ENCODE results near the gene LRFN4.
A peak's percentile ranks its signal among the peaks of the same experiment; 100 is the strongest.

LRFN4 gene

GRCh38 chr11:66874232-66874631 is 17.4 kb downstream of the LRFN4 start:
- DNase-seq, result no peak

DNA sequence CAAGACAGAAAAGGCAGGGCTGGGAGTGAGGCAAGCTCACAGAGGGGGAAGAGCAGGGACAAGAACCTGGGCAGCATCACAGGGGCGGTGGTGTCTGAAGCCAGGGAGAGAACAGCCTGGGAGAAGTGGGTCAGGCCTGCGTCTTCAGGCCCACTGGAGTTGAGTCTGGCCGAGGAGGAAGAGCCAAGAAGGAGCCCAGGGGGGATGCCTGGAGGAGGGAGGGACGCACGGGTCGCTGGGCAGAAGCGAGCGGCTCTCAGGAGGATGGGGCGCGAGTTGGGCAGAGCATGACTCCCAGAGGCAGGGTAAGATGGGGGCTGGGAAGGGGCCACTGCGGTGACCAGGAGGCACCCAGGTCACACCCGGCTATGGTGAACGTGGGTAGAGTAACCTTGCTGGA is 18.5 kb downstream of the LRFN4 start:
- no peak for DNase-seq

DNA sequence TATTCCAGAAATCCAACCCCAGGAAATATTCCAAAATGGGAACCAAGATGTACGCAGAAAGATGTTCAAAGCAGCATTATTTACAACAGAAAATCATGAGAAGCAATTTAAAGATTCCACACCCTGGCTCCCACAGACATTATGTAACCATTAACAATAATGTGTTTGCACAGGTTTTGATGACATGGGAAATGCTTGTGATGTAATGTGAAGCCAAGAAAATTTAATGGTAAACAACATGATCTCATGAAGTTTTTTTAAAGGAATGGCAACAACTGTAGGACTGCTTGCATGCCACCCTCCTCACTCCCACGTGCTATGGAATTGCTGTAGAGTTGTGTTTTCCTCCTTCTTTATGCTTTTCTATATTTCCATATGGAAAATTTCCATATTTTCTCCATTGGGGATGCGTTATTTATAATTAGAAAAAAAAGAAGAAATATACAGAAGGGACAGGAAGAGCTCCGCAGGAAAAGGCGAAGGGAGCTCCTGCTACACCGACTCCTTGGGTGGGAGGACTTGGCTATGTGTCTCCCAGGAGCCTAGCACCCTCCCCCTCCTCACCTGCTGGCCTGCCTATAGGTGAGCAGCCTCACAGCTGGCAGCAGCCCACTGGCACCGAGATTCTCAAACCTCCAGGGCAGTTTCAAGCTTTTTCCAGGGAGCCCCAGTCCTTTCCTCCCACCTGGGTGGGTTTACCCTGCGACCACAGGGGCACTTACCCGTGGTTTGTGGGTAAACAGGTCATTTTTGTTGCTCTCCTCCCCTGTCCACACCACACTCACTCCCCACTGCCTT is 20.9 kb downstream of the LRFN4 start:
- DNase-seq, result no peak

DNA sequence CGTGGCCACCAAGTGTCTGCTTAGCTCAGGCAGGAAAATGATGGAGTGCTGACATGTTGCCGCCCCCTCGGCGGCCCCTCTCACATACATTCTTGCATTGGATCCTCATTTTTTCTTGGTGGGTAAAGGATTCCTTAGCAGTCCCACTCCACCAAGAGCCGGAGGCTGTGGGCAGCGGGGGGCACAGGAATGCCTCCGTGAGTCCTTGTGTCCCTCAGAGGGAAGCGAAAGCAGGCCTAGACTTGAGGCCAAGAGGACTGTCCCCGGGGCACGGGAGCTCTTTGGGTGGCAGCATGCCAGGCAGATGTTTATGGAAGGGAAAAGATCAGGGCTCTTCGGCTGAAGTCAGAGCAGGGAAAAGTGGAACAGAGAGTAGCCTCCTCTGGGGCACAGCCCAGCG is 21.6 kb downstream of the LRFN4 start:
- DNase-seq, result no peak

- DNase-seq, result no peak
Observed at GRCh38 chr11:66879000-66879399, 22.1 kb downstream of the LRFN4 start.

DNA sequence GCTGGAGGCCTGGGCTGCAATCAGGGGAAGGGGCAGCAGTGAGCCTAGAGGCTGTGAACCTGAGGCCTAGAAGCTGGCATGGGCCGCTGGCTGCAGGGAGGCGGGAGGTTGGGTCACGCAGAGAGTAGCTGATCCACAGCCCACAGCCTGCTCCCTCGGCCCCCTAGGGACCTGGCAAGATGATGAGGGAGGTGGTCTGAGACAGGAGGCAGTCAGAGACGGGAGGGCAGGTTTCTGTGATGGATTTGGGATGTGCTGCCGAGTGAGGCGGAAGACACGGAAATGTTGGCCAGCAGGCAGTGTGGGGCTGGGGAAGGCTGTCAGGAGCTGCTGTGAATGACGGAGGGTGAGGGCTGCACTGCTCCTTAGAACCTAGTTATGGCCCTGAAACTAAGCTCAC is 22.7 kb downstream of the LRFN4 start:
- no peak for DNase-seq

DNA sequence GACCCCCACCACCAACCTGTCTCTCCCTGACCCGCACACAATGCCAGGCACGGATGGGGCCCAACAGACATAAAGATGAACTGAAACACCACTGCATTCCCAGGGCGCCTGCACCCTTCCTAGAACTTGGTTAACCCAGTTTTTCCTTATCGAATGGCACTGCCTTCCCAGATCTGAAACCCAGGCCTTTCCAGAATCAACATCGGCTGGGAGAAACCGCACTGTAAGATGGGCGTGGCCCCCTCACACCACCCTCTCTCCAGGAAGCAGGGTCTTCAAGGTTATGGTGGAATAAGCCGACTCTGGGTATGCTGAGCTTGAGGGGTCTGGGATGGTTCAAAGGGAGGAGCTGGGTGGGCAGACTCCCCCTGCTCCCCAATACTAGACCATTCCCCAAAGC is 23.1 kb downstream of the LRFN4 start:
- no peak for DNase-seq

DNA sequence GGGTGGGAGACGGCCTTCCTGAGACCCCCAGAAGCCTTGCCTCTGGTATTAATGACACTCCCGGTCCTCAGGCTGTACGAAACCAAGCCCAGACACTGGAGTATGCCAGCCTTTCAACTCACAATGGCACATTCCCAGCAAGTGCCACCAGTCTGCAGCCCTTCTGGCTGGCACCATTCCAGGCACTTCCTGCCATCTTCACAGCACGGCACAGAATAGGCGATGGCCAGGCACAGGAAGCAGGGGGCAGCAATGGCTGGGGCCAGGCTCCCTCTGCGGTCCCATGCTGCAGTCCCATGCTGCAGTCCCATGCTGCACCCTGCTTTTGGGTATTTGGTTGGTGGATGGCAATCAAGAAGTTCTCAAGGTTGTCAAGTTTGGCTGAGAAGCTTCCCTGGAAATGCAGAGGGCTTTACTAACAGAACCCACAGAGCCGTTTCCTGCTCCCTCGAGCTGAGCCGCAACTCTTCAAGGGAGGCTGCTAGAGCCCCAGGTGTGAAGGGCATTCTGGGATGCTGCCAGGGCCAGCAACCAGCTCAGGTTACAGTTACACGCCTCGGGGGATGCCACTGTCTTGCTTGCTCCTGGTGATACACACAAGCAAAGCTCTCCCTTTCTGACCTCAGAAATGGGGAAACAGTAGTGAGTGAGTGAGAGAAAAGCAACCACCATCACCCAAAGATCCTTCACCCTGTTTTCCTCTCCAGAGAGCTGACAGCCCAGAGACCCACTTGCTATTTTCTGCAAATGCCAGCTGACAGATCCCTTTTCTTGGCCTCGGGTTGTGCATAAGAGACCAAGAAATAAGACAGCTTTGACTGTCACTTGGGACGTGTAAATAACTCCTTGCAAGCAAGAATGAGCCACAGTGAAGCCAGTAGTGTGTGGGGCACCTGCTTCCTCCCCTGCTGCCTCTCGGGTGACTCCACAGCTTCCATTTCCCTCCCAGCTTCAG is 23.9 kb downstream of the LRFN4 start:
- peak; percentile 47 for DNase-seq

DNA sequence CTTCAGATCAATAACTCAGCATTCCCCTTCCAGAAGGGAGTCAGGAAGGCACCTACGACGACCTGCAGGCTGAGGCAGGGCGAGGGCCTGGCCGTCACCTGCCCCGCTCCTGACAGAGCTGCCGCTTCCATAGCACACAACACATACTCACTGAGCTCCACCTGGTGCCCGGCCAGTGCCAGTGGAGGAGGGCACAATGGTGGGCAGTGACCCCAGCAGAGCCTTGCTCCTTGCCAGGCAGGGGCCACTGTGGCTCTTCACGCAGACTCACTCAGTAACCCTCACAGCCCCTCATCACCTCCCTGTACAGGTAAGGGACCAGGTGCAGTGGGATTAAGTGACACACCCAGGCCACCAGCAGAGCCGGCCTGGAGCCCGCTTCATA is 24.6 kb downstream of the LRFN4 start:
- DNase-seq, result no peak

- no peak for DNase-seq
Observed at GRCh38 chr11:66881927-66882452, 25.1 kb downstream of the LRFN4 start.

DNA sequence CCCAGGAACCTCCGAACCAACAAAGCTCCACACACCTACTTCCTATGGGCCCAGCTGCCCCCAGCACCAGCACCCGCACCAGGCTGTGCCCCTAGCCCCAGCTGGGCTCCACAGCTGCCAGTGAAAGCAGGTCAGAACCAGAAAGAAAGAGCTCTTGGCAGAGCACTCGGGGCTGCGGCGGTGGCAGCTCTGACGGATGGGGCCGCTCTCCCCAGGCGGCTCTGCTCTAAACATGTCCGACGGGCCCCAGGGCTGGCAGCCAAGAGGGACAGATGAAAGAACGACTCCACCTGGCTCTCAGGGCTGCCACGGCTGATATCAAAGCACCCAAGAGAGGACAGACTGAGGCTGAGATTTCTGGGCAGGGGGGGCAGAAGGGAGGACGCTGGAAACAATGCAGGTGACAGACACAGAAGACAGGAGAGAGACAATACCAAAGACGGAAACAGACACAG is 25.7 kb downstream of the LRFN4 start:
- DNase-seq, result no peak

DNA sequence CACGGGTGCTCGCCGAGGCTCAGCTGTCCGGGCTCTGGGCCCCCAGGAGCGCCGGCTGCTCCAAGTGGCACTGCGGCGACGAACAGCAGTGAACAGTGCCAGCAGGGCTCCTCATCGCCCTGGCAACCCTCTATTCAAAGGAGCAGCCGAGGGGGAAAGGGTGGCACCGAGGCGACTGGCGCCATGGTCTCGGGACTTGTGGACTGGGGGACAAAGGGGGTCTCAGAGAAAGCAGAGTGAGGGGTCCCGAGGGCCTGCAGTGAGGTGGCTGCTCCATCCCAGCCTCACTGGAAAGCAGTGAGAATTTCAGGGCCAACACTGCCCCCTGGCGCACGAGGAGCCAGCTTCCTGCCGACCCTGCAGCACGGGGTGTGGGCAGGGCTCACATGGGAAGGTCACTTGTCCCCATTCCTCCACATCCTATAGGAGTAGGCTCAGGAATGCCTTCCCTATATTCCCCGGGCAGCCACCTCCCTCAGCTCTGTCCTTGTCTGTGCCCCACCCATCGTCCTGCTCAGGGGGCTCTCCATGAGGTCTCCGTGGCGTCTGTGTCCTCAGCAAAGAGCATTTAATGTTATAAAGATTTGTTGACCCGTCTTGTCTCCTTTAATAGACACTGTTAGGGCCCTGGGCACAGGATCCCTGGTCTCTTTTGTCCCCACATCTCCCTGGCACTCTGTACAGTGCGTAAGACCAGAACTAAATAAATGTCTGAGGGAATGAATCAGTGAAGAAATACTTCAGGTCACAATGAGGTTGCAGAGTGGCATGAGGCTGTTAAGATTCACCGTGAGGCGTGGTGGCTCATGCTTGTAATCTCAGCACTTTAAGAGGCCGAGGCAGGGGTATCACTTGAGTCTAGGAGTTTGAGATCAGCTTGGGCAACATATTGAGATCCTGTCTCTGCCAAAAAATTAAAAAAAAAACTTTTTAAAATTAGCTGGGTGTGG is 26.4 kb downstream of the LRFN4 start:
- peak; percentile 60 for DNase-seq

DNA sequence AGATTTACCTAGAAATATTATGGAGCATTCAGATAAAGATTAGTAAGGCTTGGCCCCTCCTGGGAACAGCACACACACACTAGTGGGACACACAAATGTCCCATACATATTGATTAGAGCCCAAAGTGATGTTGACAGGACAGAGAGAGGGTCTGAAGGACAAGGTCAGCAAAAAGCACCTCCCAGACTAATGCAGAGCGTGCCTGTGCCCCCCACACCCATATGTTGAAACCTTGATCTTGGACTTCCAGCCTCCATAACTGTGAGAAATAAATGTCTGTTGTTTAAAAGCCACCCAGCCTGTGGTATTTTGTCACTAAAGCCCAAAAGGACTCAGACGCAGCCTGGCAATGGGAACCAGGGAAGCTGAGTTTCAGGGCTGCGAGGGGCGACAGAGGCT is 27.6 kb downstream of the LRFN4 start:
- DNase-seq, result no peak

DNA sequence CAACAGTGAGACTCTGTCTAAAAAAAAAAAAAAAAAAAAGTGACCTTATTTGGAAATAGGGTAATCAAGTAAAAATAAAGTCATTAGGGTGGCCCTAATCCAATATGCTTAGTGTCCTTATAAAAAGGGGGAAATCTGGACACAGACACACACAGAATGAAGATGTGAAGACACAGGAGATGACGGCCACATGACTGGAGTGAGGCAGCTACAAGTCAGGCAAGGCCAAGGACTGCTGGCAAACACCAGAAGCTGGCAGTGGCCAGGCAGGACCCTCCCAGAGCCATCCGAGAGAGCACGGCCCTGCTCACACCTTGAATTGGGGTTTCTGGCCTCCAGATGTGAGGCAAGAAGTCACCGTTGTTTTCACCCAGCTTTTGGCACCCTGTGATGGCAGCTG is 28.6 kb downstream of the LRFN4 start:
- DNase-seq, result no peak

DNA sequence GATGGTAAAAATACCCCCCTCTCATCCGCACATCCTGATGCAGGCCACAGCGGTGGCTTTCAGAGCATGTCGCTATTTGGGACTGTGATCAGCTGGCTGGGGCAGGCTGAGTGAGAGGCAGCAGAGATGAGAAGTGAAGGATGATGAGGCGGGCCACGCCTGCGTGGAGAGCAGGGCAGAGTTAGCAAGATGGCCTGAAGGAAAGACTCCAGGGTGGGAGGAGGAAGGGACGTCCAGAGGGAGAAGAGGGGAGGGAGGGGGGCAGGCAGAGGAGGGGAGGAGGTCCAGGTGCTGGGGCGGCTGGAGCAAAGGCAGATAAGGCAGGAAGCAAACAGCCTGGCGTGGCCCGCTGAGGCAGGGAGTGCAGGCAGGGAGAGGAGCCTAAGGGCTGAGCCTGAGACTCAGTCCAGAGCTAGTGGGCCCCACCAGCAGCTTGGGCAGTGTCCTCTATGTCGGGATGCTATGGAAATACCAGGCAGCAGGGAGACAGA is 29.1 kb downstream of the LRFN4 start:
- no peak for DNase-seq

DNA sequence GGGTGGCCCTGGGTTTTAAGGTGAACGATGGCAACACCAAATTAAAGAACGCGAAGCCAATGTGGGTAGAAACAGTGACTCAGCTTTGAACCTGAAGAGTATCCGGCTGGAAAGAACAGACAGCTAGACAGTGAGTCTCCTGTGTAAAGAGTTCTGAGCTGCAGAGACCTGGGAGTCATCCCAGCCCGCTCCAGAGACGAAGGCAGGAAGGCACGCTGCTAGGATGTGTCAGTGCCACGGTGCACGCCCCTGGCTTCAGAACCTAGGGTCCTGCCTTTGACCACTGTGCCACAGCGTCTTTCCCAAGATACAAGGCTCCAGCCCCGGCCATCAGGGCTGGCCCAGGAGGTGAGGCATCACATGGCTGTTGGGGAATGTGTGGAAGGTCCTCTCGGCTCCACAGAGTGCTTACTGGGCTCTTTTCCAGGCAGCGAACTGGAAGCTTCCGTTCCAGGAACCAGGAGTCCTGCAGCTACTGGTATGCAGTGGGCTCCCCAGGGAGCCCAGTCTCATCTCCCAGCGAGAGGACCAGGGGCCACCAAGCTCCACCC is 29.9 kb downstream of the LRFN4 start:
- no peak for DNase-seq

DNA sequence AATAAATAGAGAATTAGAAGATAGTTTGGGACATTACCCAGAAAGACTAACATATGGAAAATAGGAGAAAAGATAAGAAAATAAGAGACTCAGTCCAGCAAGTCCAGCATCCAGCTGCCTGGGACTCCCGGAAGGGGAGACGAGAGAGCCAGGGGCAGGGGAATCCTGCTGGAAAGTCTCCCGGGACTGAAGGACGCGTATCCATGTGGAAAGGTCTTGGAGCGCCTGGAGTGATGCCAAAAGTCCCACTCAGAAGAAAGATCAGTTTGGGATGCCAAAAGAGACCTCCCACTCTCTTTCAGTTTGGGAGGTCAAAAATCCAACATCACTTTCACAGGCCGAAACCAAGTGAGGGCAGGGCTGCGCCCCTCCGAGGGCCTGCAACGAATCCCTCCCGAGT is 30.7 kb downstream of the LRFN4 start:
- DNase-seq, result no peak

GRCh38 chr11:66888282-66888681 is 31.4 kb downstream of the LRFN4 start:
- DNase-seq, result no peak

- DNase-seq, result no peak
Observed at GRCh38 chr11:66889960-66890359, 33.1 kb downstream of the LRFN4 start.

GRCh38 chr11:66891851-66892660 is 35.2 kb downstream of the LRFN4 start:
- DNase-seq, result peak; percentile 86

GRCh38 chr11:66892911-66893310 is 36.0 kb downstream of the LRFN4 start:
- DNase-seq, result no peak
